NCI-H146 treated with DMSO at 0.1 percent for 48 hours (cell line): Measurements from ENCODE around the gene TLK2.
"Not testable (repeated sequence)": the region's sequence is repeated elsewhere in the genome, so short reads cannot be mapped to it uniquely, and the experiment has no call there.

Experiments
- DNase-seq: peaks from one replicate; lab custom pipeline; 2025; ENCODE audit not compliant: unreplicated experiment; lab: John Stamatoyannopoulos, UW

The TLK2 gene

GRCh38 chr17:62599964-62600657, 121.5 kb downstream of the TLK2 start:
- no peak for DNase-seq

- DNase-seq = no peak
Observed at GRCh38 chr17:62600805-62601204, 122.2 kb downstream of the TLK2 start.

GRCh38 chr17:62601471-62601870, 122.8 kb downstream of the TLK2 start:
- DNase-seq = no peak

- not testable (repeated sequence) for DNase-seq
Observed at GRCh38 chr17:62603783-62604182, 125.2 kb downstream of the TLK2 start.

GRCh38 chr17:62605588-62605987, 127.0 kb downstream of the TLK2 start:
- no peak for DNase-seq

- DNase-seq = no peak
Observed at GRCh38 chr17:62611292-62611691, 132.7 kb downstream of the TLK2 start.

- no peak for DNase-seq
Observed at GRCh38 chr17:62611728-62612127, 133.1 kb downstream of the TLK2 start.

GRCh38 chr17:62612289-62612688, 133.7 kb downstream of the TLK2 start:
- DNase-seq = not testable (repeated sequence)

GRCh38 chr17:62613095-62613494, 134.5 kb downstream of the TLK2 start:
- not testable (repeated sequence) for DNase-seq

- DNase-seq = no peak
Observed at GRCh38 chr17:62614142-62614541, 135.5 kb downstream of the TLK2 start.

- DNase-seq = no peak
Observed at GRCh38 chr17:62615503-62615902, 136.9 kb downstream of the TLK2 start.

- no peak for DNase-seq
Observed at GRCh38 chr17:62616993-62617893, 138.6 kb downstream of the TLK2 start.

GRCh38 chr17:62617894-62618472, 139.4 kb downstream of the TLK2 start:
- no peak for DNase-seq

- DNase-seq = no peak
Observed at GRCh38 chr17:62618647-62619416, 140.2 kb downstream of the TLK2 start.

- no peak for DNase-seq
Observed at GRCh38 chr17:62619417-62620155, 141.0 kb downstream of the TLK2 start.

- DNase-seq = no peak
Observed at GRCh38 chr17:62621223-62621622, 142.6 kb downstream of the TLK2 start.

- DNase-seq = no peak
Observed at GRCh38 chr17:62625184-62625869, 146.7 kb downstream of the TLK2 start.

GRCh38 chr17:62625870-62626200, 147.2 kb downstream of the TLK2 start:
- no peak for DNase-seq

GRCh38 chr17:62626719-62627218, 148.1 kb downstream of the TLK2 start:
- DNase-seq = no peak
